Endothelial cell of umbilical vein (primary cell): ENCODE results near the gene ITSN1.

Experiments
- EZH2 ChIP-seq: IDR thresholded peaks from 2 replicates; pipeline ENCODE4 v1.6.1; 2012; ENCODE audit warnings: borderline replicate concordance, low read depth, mild to moderate bottlenecking, moderate library complexity, low read length, inconsistent platforms; ENCODE audit not compliant: severe bottlenecking
- MYC ChIP-seq: IDR thresholded peaks from one replicate; pipeline ENCODE4 v1.6.1; 2011; ENCODE audit warnings: mild to moderate bottlenecking, low read depth, low read length
- POLR2A ChIP-seq: IDR thresholded peaks from 2 replicates; pipeline ENCODE4 v1.6.1; 2012; ENCODE audit warnings: low read depth, mild to moderate bottlenecking, control low read depth, low read length
- POLR2AphosphoS5 ChIP-seq: IDR thresholded peaks from 2 replicates; pipeline ENCODE4 v1.6.1; 2012; ENCODE audit warnings: low read depth, mild to moderate bottlenecking, control low read depth, low read length, moderate library complexity; ENCODE audit not compliant: insufficient read depth
- TF ChIP-seq, protein P1 (sequence below), 2 donors: IDR thresholded peaks; 1 replicate in 1 of 2; 2 replicates in 1 of 2; pipeline ENCODE4 v1.5.1; 2011; ENCODE audit warnings: low read length in 2 of 2, mild to moderate bottlenecking in 2 of 2, moderate library complexity in 2 of 2, control low read depth in 1 of 2, inconsistent platforms in 1 of 2, low read depth in 1 of 2; ENCODE audit not compliant: insufficient read depth in 1 of 2; ENCODE audit errors: extremely low read depth in 1 of 2

DNA sequence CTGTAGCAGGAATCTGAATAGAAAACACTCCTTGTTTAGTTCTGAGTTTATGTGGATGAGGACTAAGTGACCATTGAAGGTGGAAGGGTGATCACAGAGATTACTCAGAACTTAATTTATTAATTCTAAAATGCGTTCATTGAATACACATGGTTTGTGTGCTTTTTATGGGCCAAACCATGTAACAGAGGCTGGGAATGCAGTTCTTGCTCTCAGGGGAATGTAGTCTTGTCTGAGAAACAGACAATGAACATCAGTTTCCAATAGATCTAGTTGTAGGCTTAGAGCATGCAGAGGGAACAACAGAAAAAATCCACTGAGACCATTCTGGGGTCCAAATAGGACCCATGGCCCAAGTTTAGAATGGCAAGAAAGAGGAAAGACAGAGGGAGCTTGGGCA lies 46.1 kb downstream of the ITSN1 start:
- TF ChIP-seq, protein P1, sequence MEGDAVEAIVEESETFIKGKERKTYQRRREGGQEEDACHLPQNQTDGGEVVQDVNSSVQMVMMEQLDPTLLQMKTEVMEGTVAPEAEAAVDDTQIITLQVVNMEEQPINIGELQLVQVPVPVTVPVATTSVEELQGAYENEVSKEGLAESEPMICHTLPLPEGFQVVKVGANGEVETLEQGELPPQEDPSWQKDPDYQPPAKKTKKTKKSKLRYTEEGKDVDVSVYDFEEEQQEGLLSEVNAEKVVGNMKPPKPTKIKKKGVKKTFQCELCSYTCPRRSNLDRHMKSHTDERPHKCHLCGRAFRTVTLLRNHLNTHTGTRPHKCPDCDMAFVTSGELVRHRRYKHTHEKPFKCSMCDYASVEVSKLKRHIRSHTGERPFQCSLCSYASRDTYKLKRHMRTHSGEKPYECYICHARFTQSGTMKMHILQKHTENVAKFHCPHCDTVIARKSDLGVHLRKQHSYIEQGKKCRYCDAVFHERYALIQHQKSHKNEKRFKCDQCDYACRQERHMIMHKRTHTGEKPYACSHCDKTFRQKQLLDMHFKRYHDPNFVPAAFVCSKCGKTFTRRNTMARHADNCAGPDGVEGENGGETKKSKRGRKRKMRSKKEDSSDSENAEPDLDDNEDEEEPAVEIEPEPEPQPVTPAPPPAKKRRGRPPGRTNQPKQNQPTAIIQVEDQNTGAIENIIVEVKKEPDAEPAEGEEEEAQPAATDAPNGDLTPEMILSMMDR (IDR thresholded peaks at IDR 0.05; ENCODE audit: extremely low read depth in 1 of 2, insufficient read depth in 1 of 2, low read depth in 1 of 2, low read length in 2 of 2) = no peak
- TF ChIP-seq EZH2 = no peak
- TF ChIP-seq MYC = no peak
- TF ChIP-seq POLR2A = no peak
- TF ChIP-seq POLR2AphosphoS5 = no peak
